Stimulated activated CD4-positive, alpha-beta T cell treated with anti-CD3 and anti-CD28 coated beads, Interleukin-12 subunit alpha, Interleukin-12 subunit beta, amount 100 ng/mL, for 4 hours (primary cell): Measurements from ENCODE around the gene MAP4K2.

Experiments used
- DNase-seq: peaks from one replicate; pipeline ENCODE4 v3.0.0-alpha.2; 2020

Gene MAP4K2

GRCh38 chr11:64790205-64791095 lies 12.6 kb downstream of the MAP4K2 start:
- DNase-seq = no peak

DNA sequence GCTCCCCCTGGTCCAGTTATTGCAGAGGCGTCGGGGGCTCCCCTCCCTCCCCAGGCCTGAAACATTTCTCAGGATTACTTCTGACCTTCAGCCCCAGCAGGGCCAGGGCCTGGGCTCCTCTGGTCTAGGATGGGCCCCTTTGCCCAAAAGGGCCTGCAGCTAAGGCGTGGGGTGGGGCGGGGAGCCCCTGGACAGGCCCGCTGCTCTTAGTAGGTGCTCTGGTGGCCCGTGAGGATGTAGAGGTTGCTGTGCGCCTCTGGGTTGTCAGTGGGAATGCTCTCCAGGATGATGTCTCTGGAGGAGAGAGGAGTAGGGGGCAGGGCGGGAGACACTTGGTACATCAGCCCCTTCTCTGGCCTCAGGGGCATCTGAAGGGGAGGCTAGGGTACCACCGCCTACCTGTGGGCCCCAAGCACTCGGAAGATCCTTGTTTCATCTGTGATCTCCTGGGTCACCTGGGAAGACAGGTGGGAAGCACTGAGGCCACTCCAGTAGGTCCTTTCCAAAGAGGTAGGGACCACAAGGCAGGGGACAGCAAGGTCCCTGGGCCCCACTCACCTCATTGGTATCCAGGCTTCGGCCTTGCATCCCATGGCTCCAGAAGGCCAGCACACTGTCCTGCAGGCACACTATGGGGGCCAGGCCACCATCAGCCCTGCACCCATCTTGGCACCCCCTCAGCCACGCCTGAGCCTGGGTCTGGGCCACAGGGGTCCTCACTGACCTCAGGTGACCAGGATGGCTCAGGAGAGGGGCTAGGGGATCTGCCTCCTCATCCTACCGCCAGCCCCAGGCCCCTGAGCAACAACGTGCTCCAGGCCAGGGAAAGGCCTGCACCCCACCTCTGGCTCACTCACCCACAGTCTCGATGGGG lies 13.4 kb downstream of the MAP4K2 start:
- no peak for DNase-seq

DNA sequence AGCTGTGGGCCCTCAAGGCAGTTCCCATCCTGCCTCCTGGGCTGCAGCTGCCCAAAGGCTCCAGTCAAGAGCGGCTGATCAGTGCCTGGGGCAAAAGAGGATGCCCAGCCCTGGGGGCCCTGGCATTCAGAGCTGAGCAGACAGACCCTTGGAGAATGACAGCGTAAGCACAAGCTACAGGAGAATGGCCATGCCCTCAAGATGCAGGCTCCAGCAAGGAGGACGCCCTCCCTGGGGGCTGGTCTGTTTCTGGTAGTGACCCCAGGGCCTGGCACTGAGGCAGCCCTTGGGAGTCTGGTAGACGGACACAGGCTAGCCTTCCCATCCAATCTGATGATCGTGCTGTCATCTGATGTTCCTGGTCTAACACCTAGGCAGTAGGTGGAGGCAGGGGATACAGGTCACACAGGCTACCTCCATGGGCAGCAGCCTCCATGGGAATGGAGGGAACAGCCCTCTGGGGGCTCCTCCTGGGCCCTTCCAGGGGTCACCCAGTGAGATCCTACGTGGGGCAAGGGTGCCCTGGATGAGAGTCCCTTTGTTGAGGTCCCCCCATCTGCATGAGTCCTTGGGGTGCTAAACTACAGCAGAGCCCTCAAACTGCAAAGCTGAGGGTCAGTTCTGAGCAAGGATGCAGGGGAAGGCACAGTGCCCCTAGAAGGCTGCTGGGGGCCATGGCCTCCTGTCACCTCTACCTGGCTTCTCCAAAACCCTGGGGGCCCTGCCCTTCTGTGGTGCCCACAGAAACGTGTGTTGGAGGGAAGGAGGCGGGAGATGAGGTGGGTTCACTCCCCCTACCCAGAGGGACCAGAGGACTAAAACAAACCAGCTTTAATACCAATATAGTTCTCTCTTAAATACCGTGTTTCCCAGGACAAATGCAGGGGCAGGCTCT lies 14.4 kb downstream of the MAP4K2 start:
- no peak for DNase-seq

GRCh38 chr11:64787526-64788320 lies 15.3 kb downstream of the MAP4K2 start:
- DNase-seq = peak; percentile 58

- no peak for DNase-seq
These were observed 16.7 kb downstream of the MAP4K2 start for GRCh38 chr11:64786308-64786707.

GRCh38 chr11:64784813-64785581 lies 18.0 kb downstream of the MAP4K2 start:
- no peak for DNase-seq

DNA sequence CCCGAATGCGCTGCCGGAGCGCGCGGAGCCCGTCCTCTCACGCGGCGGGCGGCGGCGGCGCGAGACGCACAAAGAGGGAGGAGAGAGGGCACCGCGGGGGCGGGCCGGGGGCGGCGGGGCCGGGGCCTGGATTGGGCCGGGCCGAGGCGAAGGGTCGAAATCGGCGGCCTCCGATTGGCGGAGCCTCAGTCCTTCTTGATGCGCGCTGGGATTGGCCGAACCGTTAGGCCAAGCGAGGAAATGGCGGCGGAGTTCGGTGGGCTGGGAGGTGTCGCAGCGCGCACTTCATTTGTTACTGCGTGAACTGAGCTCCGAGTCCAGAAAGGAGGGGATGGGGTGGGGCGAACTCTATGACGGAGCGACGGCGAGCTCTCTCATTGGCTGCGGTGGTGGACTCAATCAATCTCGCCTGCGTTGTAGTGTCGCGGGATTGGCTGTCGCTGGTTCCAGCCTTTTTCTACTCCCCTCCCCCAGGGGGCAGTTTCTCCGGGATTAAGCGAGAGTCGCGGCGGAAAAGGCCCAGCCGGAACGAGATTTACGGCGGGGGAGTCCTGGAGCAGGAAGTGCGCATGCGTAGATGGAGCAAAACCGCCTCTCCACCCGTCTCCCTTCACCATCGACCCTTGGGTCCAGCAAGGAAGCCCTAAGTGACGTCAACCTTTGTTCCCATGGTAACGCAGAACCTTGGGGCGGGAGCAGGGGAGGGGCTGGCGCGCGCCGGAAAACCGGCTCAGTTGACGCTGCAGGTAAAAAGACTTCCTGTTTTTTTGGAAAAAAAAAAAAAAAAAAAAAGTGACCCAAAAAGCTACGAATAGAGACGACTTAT lies 24.3 kb downstream of the MAP4K2 start, which contains the start of gene SF1:
SF1 (minus strand) TSS at position 70 of the 826 bp plus-strand sequence. CDS start 150 bp downstream, outside the sequence.
- DNase-seq = peak; percentile 96

GRCh38 chr11:64778223-64778472 lies 24.9 kb downstream of the MAP4K2 start:
- no peak for DNase-seq

DNA sequence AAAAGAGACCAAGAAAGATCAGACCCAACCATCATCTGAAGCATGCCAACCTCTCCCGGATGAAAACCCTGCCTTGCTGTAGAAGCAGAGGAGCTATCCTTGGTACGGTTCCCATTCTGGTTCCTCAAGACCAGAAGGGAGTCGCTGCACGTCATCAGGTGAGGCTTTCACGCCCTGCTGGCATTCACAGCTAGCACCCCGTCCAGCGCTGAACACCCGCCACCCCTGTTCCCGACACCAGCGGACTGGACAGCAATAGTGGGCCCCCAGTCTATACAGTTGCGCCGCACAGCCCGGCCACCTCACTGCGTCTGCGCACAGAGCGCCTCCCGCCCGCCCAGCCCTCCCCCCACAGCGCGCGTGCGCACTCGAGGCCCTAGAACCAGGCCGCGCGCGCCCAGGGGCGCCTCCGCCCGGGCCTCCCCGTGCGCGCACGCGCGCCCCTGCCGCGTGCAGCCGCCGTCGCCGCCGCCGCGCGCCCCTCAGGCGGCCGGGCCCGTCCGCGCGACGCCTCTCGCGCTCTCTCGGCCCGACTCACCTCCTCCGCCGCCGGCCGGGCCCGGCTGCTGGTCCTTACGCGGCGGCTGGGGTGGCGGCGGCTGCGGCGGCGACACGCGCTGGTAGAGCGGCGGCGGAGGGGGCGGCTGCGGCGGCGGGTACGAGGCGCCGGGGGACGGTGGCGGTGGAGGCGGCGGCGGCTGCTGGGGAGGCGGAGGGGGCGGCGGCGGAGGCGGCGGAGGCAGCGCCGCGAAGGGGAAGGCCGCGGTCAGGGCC lies 25.4 kb downstream of the MAP4K2 start:
- DNase-seq = peak; percentile 80

GRCh38 chr11:64776875-64777274 lies 26.1 kb downstream of the MAP4K2 start:
- no peak for DNase-seq

DNA sequence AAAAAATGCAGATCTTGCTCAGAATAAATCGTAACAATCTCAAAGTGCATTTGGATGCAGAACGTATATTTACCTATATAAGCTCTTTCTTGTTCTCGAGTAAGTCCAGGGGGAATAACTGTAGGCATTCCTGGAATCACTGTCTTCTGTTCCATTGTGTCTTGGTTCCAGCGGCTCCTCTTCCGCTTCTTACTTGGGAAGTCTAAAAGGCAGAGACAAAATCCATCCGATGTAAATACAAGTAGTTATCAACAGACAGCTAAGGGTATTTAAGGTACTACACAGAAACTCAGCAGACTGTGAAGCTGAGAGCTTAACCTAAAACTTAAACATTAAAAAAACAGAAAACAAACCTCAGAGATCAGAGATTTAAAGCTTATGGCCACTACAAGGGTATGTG lies 26.6 kb downstream of the MAP4K2 start:
- DNase-seq = no peak

DNA sequence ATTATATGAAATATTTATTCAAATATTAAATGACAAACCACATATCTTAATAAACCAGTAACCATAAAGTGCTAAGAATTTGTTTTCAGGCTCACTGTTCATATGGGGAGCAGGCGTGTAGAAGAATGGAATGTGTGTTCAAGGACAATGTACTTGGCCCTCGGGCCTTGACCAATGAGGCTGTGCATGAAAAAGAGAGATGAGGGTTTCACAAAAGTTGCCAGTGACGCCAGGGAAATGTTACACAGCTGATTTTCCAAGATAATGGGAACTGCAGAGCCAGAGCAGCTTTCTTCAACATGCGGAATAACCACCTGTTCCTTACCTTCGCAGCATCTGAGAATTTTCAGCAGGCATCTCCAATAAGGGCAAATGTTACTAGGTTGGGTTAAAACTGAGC lies 28.9 kb downstream of the MAP4K2 start:
- no peak for DNase-seq

GRCh38 chr11:64772303-64773018 lies 30.6 kb downstream of the MAP4K2 start:
- no peak for DNase-seq

DNA sequence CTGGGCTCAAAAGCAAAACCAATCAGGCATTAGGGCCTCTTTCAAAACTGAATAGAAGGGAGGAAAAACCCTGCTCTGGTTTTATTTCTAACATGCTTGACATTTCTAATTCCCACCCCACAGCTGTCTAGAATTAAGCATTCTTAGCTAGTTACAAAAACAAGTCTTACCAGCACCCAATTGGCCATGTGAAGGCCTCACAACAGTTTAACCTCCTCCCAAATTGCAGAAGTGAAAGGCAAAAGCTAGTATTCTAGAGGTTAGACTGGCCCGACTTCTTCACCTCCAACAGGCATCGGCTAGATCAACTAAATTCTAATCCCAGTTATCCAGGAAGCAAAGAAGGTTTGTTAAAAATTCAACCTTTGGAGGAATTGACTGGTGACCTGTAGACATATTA lies 31.2 kb downstream of the MAP4K2 start:
- no peak for DNase-seq

DNA sequence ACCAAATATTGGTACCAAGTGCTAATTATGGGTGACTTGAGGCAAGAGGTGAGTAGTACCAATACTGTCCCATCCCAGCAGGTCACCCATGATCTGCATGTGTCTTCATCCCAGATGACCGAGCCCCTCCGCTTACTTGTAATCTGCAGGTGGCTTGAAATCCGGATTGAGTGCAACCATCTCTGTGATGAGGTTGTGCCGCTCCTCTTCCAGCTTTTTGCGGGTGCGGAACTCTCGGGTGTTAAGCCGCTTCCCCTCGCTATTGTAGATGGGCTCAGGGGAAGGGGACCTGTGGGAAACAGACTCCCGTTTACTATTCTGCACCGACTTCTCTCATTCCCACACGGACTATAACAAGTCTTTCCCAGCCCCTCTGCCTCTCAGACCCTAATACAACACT lies 32.9 kb downstream of the MAP4K2 start:
- DNase-seq = no peak

DNA sequence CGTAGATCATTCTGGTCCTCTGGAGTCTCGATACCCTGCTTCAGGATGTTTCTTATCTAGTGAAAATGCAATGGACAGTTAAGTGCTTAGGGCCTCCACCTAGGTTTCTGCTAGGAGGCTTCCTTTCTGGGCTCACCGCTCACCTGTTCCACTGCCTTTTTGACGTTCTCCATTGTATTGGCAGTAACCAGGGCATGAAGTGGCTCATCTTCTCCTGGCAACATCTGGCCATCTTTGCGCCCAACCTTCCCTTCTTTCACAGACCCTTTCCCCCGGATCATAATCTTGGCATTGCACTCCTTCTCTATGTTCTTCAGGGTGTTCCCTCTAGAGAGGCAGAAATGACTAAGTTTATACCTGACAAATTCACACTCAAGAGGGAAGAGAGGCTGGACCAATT lies 33.7 kb downstream of the MAP4K2 start:
- DNase-seq = no peak

DNA sequence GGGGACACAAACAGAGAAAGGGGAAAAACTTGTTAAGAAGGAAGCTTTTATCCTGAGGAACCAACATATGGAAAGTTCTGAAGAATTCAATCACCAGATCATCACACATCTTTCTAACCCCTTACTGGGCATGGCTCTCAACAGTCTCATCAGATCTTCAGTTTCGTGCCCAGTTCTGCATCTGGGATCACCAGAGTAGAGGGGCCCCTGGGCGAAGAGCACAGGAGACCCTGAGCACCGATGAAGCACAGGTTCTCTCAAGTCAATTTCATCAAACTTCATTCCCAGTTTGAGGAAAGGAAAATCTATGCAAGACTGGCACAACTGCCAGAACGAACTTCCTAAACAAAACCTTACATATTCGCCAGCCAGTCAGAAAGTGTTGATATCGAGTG lies 34.7 kb downstream of the MAP4K2 start:
- DNase-seq = no peak

DNA sequence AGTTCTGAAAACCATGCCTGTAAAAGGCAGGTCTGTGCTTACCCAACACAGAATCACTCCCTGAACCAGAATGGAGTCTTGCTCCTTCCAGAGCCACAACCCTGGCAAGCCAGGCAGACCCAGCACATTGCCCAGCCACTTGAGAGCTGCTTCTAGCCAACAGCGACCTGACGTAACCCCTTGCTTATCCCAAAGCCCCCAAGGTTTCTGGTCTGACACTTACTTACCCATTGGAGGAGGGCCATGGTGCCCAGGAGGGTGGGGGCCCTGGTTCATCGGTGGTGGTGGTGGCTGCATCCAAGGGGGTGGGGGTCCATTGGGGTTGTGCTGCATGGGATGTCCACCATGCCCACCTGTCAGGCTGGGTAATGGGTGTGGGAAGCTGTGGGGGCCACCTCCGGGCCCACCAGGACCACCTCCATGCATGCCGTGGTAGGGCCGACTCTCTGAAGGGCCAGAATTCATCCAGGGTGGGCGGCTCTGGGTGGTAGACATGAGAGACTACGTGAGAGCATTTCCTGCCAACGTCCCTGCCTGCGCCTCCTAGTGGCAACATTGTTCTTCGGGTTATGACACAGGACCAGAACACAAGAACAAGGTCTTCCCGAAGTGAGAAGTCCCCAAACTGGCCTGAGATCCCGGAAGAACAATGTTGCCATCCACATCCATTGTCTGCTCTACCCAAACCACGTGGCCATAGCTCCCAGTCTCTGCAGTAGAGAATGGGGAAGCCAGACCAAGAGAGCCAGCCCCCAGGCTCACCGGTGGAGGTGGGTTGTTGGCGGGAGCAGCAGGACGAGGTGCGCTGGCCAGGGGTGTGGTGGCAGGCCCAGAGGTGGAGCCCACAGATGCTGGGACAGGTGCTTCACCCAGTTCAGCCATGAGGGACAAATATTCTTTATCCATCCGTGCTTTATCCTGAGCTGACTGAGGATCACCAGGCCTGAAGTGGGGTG lies 35.4 kb downstream of the MAP4K2 start:
- DNase-seq = peak; percentile 77
